ENCODE measurements around the gene LENG8. TPM values are rescaled to one million over a fixed set of nuclear protein-coding genes. Genes with fewer than 3 reads are reported as not detected.

Gene LENG8
- total and polyA plus RNA-seq, 7 donors: 21.7 to 60.2 (median 28.6) TPM

DNA sequence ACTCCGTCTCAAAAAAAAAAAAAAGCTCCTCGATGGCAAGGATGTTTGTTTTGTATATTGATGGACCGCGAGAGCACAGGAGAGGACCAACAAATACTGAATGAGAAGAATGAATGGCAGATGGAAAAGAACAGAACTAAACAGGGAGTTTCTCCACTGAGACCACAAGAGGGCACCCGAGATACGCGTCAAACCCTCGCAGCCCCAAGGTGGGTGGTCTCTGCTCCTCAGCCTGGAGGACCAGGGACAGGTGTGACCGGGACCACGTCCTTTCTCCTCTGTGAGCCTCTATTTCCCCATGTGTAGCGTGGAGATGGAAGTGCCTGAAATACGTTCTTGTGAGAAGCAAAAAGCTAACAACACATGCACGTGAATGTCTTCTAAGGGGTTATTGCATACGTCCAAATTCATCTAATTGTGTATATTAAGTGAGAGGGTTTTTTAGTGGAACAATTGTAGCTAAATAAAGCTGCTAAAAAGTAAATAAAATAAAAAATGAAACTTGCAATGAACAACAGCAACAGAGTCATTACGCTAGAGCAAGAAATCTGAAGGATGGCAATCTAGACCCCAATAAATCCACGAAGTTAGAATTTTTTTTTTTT is 32.4 kb downstream of the LENG8 start:
- Histone ChIP-seq H3K27ac (no peak overlapping the region), H3K9me3 (no peaks in the 10 kb centered on the region), H3K4me1 (no peaks in the 10 kb centered on the region), H3K4me3 (no peak overlapping the region), H3K36me3 (ENCODE audit: insufficient read depth in 1 of 2, low read depth in 1 of 2) (no peaks in the 10 kb centered on the region), H3K27me3 (ENCODE audit: insufficient read depth in 3 of 3, low read length in 2 of 3) (peaks cover 0 to 15% (median 0%) of the 10 kb centered on the region in 3 donors)
- intact Hi-C loops (cut with DNase I): loop anchor here in 1 of 2 donors (5.0 kb wide), 1 partner anchor 196 kb away; no protein-coding TSS in a partner anchor
- WGBS, 3 donors: 11 to 14% (median 11%) methylated on average over 16 of the region's 16 CpGs
- TF ChIP-seq, protein P1, sequence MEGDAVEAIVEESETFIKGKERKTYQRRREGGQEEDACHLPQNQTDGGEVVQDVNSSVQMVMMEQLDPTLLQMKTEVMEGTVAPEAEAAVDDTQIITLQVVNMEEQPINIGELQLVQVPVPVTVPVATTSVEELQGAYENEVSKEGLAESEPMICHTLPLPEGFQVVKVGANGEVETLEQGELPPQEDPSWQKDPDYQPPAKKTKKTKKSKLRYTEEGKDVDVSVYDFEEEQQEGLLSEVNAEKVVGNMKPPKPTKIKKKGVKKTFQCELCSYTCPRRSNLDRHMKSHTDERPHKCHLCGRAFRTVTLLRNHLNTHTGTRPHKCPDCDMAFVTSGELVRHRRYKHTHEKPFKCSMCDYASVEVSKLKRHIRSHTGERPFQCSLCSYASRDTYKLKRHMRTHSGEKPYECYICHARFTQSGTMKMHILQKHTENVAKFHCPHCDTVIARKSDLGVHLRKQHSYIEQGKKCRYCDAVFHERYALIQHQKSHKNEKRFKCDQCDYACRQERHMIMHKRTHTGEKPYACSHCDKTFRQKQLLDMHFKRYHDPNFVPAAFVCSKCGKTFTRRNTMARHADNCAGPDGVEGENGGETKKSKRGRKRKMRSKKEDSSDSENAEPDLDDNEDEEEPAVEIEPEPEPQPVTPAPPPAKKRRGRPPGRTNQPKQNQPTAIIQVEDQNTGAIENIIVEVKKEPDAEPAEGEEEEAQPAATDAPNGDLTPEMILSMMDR (IDR thresholded peaks at IDR 0.05): peak; percentile 47
- DNase-seq (no peak), ATAC-seq (no peak)

DNA sequence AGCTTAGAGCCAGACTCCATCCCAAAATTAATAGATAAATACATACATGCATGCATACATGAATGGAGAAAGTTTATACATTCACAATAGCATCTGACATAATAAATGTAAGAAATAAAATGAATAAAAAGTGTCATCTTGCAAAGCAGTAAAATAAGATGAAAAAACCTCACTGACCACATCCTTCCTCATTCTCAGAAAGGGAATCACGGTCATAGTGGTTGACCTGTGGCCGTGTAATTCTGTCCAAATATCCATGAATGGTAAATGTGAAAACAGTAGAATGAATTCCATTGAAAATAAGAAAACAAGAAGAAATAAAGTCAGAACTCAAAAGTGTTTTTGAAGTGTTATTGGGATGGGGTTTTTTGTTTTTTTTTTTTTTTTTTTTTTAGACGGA is 33.9 kb downstream of the LENG8 start:
- intact Hi-C loops (cut with DNase I): loop anchor here in 1 of 2 donors (5.0 kb wide), 1 partner anchor 194 kb away; no protein-coding TSS in a partner anchor
- H3K4me1 ChIP-seq: no peaks in the 10 kb centered on the region
- no peak overlapping the region for H3K27ac ChIP-seq
- ATAC-seq: no peak
- DNase-seq: no peak
- H3K27me3 ChIP-seq (ENCODE audit: insufficient read depth in 3 of 3, low read length in 2 of 3): peaks cover 0 to 15% (median 0%) of the 10 kb centered on the region in 3 donors
- no peak overlapping the region for H3K4me3 ChIP-seq
- no peaks in the 10 kb centered on the region for H3K9me3 ChIP-seq
- 63 to 72% (median 64%) methylated on average over 3 of the region's 3 CpGs for WGBS, 3 donors
- TF ChIP-seq, protein P1 (IDR thresholded peaks at IDR 0.05): no peak
- no peaks in the 10 kb centered on the region for H3K36me3 ChIP-seq (ENCODE audit: insufficient read depth in 1 of 2, low read depth in 1 of 2)

DNA sequence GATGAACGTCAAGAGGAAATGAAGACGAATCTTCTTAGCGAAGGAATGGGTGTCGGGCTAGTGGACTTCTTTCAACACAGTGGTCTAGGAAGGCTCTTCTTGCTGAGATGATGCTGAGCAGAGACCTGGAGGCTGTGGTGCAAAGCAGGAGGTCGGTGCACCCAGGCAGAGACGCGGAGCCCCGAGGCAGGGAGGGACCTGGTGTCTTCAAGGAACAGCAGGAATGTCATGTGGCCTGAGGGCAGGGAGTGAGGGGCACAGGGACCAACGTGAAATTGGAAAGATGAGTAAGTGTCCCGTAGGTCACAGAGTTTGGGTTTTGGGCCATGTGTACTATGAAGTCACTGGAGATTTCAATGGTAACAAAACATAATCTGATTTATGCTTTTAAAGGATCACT is 35.5 kb downstream of the LENG8 start:
- 71 to 76% (median 73%) methylated on average over 10 of the region's 10 CpGs for WGBS, 3 donors
- H3K9me3 ChIP-seq: no peaks in the 10 kb centered on the region
- no peaks in the 10 kb centered on the region for H3K36me3 ChIP-seq (ENCODE audit: insufficient read depth in 1 of 2, low read depth in 1 of 2)
- TF ChIP-seq, protein P1 (IDR thresholded peaks at IDR 0.05): no peak
- no peak for ATAC-seq
- DNase-seq: no peak
- intact Hi-C loops (cut with DNase I): loop anchor here in 1 of 2 donors (5.0 kb wide), 1 partner anchor 193 kb away; no protein-coding TSS in a partner anchor
- H3K4me1 ChIP-seq: no peaks in the 10 kb centered on the region
- H3K4me3 ChIP-seq: no peak overlapping the region
- H3K27ac ChIP-seq: no peak overlapping the region
- peaks cover 0 to 15% (median 0%) of the 10 kb centered on the region in 3 donors for H3K27me3 ChIP-seq (ENCODE audit: insufficient read depth in 3 of 3, low read length in 2 of 3)

DNA sequence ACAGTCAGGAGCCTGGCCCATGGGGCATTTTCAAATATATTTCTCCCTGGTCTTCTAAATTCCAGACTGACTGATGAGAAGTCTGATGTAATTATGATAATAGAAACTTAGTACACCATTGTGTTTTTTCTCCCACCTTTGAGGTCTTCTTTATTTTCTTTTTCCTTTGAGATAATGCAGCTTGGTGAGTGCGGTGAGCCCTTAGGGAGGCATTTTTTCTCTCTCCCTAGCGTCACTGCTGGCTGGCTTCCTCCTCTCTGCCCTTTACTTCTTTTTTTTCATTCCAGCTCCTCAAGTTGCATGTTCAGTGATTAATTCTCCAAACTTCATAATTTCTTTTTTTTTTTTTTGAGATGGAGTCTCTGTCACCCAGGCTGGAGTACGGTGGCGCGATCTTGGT is 36.9 kb downstream of the LENG8 start:
- DNase-seq (no peak), ATAC-seq (no peak)
- Histone ChIP-seq H3K27me3 (ENCODE audit: insufficient read depth in 3 of 3, low read length in 2 of 3) (peaks cover 0 to 15% (median 0%) of the 10 kb centered on the region in 3 donors), H3K36me3 (ENCODE audit: insufficient read depth in 1 of 2, low read depth in 1 of 2) (no peaks in the 10 kb centered on the region), H3K4me3 (no peak overlapping the region), H3K9me3 (no peaks in the 10 kb centered on the region), H3K4me1 (no peaks in the 10 kb centered on the region), H3K27ac (no peak overlapping the region)
- TF ChIP-seq, protein P1 (IDR thresholded peaks at IDR 0.05): no peak
- 39 to 59% (median 52%) methylated on average over 2 to 5 of the region's 5 CpGs for WGBS, 3 donors
- intact Hi-C loops (cut with DNase I): no loop called here
